Activated T-cell treated with anti-CD3 and anti-CD28 coated beads for 24 hours (primary cell): Measurements from ENCODE around the gene PLEKHG4B.

Source experiments
- DNase-seq: peaks from one replicate; pipeline ENCODE4 v3.0.0-alpha.2; 2020; ENCODE audit warnings: low read depth

Gene PLEKHG4B

GRCh38 chr5:172841-173251 is 80.9 kb downstream of the PLEKHG4B start:
- no peak for DNase-seq

GRCh38 chr5:173392-174290 is 81.7 kb downstream of the PLEKHG4B start:
- no peak for DNase-seq

- DNase-seq: no peak
Observed at GRCh38 chr5:174291-174600, 82.3 kb downstream of the PLEKHG4B start.

GRCh38 chr5:174876-175465 is 83.0 kb downstream of the PLEKHG4B start:
- no peak for DNase-seq

GRCh38 chr5:176296-176823 is 84.4 kb downstream of the PLEKHG4B start:
- DNase-seq: no peak

GRCh38 chr5:178110-178509 is 86.1 kb downstream of the PLEKHG4B start:
- DNase-seq: no peak

GRCh38 chr5:179401-179800 is 87.4 kb downstream of the PLEKHG4B start:
- no peak for DNase-seq

- no peak for DNase-seq
Observed at GRCh38 chr5:180286-180918, 88.4 kb downstream of the PLEKHG4B start.

GRCh38 chr5:181160-181559 is 89.2 kb downstream of the PLEKHG4B start:
- DNase-seq: no peak

GRCh38 chr5:181566-181965 is 89.6 kb downstream of the PLEKHG4B start:
- DNase-seq: no peak

GRCh38 chr5:182126-182525 is 90.2 kb downstream of the PLEKHG4B start:
- no peak for DNase-seq

GRCh38 chr5:184471-184870 is 92.5 kb downstream of the PLEKHG4B start:
- DNase-seq: no peak

- no peak for DNase-seq
Observed at GRCh38 chr5:185095-186070, 93.4 kb downstream of the PLEKHG4B start.

- DNase-seq: no peak
Observed at GRCh38 chr5:186091-187041, 94.4 kb downstream of the PLEKHG4B start.

- DNase-seq: no peak
Observed at GRCh38 chr5:187042-187431, 95.1 kb downstream of the PLEKHG4B start.

GRCh38 chr5:187617-188451 is 95.9 kb downstream of the PLEKHG4B start:
- no peak for DNase-seq

GRCh38 chr5:188488-189481 is 96.8 kb downstream of the PLEKHG4B start:
- peak; percentile 84 for DNase-seq

GRCh38 chr5:189486-189885 is 97.5 kb downstream of the PLEKHG4B start:
- no peak for DNase-seq
